GM18505 (cell line): ENCODE results near the gene LBHD1.
"Not testable (repeated sequence)": the region's sequence is repeated elsewhere in the genome, so short reads cannot be mapped to it uniquely, and the experiment has no call there.

Experiments used
- ATAC-seq: cut with Tn5 transposase; IDR thresholded peaks from one replicate; pipeline ENCODE4 v1.9.1; 2021; ENCODE audit not compliant: unreplicated experiment
- POLR2A ChIP-seq: IDR thresholded peaks from 4 replicates; pipeline ENCODE4 v1.6.1; 2011; ENCODE audit warnings: borderline replicate concordance; ENCODE audit not compliant: insufficient read depth, insufficient read length; ENCODE audit errors: extremely low read depth

Gene LBHD1

DNA sequence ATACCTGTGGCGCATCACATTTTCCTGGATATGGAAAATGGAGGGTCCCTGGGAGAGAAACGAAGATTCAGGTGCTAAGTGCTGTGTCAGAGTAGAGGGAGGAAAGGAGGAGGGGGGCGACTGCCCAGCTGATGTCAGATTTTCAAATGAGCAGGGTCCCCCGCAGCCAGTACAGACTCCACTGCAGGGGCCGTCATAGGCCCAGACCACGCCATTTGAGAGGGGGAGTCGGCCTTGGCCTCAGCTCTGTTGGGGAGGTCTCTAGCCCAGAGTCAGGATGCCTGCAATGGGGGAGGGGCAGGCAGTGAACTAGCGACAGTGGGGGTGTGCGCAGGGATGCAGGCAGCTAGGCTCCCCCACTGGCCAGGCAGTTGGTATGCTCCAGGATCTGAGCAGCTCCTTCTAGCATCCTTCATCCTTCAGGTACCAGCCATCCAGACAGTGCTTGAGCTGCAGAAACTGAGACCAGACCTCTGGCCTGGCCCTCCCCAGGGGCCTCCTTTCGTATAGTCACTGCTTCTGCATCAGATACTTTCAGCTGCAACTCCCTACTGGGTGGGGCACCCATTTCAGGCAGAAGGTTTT is 35.3 kb upstream of the LBHD1 start, which contains the start of the genes BSCL2 and GNG3:
Gene BSCL2 (minus strand): TSS at position 148 of the 585 bp plus-strand sequence. CDS start 229 bp downstream, outside the sequence.
Gene GNG3 (plus strand): TSS at position 400 of the 585 bp plus-strand sequence. CDS start 620 bp downstream, outside the sequence.
- ATAC-seq = no peak
- TF ChIP-seq POLR2A = no peak

DNA sequence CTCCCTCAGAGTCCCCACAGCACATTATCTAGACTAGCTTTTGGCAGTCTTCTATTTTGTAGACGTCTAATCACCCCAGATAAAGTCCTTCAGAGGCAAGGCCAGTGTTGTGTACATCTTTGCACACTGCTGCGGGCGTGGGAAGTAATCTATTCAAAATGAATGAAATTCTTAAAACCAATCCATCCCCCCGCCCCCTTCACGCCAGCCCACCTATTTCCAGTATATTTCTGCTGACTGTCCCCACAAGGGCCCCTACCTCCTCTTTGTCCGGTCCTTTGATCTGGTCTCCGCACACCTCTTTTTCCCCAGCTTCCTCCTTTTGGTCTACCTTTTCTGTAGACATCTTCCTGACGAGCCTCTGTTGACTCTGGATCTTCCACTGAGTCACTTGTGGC is 34.8 kb upstream of the LBHD1 start:
- no peak for ATAC-seq
- TF ChIP-seq POLR2A = no peak

DNA sequence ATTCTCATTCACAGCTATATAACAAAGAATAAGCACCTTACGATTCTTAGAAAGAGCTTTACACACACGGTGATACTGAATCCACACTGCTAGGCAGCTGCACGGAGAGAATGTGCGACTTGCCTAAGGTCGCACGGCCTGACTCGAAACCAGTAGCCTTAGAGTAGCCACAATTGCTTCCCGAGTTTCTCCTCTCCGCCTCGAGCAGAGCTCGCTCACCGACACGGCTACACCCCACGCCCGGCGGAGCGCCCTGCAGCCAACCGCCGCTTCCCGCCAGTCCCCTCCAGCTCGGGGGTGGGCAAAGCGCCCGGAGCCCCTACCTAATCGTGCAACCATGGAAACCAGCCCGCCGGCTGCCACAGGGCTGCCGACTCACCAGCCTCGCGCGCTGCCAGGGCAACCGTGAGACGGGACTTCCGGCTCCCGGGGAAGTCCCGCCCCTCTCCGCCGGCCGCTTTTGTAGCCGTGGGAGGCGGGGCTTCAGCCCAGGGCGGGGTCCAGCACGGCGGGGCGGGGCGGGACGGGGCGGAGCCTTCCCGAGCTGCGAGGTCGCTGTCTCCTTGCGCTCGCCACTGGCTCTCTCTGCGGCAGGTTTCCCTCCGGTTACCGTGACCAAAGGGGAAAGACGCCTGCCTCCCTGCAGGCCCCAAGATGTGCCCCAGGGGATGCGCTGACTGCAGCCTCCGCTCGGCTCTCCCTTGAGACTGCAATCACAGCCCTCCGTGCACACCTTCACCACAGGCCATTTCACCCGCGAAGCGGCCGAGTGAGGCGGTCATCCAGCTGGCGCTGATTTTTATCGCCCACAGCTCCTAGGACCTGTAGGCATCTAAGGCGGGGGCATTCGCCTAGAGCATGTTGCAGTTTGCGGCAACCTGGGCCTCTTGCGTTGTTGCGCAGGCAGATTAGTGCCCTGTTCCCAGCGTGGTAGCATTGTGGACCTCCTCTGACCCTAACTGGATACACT is 34.1 kb upstream of the LBHD1 start:
- peak; percentile 61 for ATAC-seq
- TF ChIP-seq POLR2A = peak; percentile 59

DNA sequence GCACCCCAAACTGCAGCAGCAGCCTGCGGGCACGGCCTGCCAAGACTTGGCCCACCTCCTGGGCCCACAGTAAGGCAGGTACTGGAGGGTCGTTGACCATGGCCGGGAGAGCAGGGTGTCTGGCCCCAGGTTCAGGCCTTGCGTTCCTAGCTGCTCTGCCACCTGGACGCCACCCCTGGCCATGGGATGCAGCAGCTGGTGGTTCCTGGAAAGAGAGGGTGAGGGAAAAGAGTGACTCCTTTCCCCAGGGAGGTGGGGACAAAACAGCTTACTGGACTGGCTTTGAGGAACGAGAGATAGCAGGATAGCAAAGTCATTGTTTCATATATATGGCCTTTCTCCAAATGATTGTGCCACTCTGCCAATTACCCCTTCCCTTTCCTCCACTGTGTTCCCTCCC is 33.3 kb upstream of the LBHD1 start:
- ATAC-seq = no peak
- no peak for TF ChIP-seq POLR2A

DNA sequence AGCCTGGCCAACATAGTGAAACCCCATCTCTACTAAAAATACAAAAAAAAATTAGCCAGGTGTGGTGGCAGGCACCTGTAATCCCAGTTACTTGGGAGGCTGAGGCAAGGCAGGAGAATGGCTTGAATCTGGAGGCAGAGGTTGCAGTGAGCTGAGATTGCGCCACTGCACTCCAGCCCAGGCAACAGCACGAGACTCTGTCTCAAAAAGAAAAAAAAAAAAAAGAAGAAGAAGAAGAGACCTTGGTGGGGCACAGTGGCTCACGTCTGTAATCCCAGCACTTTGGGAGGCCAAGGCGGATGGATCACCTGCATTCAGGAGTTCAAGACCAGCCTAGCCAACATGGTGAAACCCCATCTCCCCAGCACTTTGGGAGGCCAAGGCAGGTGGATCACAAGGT is 31.9 kb upstream of the LBHD1 start:
- ATAC-seq = not testable (repeated sequence)

DNA sequence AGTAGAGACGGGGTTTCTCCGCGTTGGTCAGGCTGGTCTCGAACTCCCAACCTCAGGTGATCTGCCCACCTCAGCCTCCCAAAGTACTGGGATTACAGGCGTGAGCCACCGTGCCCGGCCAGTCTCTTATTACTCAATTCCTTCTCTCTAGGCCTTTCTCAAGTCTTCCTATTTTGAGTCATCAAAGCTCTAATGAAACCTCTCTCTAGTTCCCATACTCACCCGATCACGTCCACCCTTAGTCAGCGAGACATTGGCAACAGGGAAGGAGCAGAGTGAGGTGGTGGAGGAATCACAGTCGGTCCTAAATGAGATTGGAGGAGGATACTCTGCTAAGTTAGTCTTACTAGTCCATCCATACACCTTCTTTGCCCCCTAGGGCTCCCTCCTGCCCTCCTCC is 30.2 kb upstream of the LBHD1 start:
- TF ChIP-seq POLR2A = no peak
- ATAC-seq = no peak

DNA sequence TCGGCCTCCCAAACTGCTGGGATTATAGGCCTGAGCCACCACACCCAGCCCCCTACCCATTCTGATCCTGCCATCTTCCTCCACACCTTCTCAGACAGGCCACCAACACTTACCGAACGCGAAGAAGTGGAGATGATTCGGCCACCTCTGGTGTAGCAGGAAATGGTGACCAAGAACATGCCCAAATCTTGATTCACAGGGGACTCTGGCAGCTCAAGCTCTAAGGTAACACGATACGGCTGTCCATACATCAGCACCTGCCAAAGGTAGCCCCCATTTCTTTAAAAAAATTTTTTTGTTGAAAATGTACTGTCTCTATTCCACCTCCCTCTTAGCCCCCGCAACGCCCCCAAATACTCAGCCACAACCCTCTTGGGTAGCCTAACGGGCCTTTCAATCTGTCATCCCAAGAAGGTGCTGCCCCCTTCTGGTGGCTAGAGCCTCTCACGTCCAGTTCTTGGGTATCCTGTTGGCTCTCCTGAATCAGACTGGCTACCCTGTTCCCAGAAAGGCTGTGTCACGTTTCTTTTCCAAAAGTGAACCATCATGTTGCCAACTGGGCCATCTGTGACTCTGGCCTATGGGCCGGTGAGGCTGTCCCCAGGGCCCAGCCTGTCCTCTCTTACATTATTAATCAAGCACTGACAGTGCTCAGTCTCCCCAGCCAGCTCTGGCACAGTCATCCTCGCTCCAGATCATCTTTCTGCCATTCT is 22.5 kb upstream of the LBHD1 start:
- no peak for ATAC-seq
- TF ChIP-seq POLR2A = no peak

DNA sequence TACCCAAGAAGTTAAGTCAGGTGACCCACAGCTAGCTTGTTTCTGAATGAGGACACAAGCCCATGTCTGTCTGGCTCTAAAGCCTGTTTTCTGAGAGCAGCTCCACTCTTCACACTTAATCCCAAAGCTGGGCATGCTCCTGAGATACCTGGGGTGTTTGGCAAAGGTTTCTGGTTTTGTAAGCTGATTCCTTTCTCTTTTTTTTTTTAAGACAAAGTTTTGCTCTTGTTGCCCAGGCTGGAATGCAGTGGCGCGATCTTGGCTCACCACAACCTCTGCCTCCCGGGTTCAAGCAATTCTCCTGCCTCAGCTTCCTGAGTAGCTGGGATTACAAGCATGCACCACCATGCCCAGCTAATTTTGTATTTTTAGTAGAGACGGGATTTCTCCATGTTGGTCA is 21.6 kb upstream of the LBHD1 start:
- ATAC-seq = not testable (repeated sequence)

DNA sequence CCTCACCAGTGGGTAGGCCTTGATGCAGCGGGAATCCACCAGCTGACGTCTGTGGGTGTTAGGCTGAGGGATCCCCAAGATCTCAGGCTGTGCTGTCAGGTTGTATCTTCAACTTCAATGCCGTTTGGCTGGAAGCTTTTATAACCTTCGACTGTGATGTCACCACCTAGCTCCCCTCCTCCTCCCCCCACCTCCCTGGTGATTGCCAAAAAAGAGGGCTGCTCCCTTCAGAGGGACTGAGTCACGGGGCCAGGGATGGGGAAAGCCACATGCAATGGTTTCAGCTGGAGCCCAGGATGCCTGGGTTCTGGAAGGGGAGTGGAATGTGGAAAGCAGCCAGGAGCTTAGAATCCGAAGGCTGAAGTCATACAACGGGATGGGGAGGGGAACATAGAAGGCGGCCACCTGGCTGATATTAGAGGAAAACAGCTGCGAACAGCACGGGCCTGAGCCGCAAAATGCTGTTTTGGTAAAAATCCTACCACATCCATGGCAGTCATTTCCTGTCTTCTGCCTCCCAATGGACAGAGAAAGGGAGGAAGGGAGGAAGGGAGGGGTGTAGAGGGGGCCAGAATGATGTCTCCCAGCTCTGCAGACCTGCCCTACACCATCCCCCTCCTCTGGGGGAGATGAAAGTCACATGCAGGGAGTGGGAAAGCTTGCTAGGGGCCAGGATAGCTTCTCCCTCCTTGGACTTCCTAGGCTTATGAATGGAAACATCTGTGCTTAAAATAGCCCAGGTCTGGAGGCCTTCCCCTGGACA is 17.5 kb upstream of the LBHD1 start, which contains the start of gene LRRN4CL:
Gene LRRN4CL (minus strand): TSS at position 110 of the 763 bp plus-strand sequence. CDS start 1,022 bp downstream, outside the sequence.
- ATAC-seq = no peak
- TF ChIP-seq POLR2A = no peak

DNA sequence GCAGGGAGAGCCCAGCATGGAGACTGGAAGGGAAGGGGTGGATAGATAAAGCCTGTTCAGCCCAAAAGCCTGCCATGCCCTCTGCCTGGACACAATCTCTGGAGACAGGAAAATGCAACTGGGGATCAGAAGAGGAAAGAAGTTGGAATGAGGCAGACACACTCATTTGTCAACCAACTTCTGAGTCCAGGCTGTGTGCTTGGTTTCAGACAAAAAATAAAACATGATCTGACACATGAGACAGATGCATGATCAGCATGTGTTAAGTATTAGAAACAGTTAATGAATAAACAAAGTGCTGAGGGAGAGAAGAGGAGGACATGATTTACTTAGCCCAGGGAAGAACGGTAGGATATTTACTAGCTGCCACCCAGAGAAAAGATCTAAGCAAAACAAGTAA is 16.4 kb upstream of the LBHD1 start:
- ATAC-seq = no peak
- no peak for TF ChIP-seq POLR2A

DNA sequence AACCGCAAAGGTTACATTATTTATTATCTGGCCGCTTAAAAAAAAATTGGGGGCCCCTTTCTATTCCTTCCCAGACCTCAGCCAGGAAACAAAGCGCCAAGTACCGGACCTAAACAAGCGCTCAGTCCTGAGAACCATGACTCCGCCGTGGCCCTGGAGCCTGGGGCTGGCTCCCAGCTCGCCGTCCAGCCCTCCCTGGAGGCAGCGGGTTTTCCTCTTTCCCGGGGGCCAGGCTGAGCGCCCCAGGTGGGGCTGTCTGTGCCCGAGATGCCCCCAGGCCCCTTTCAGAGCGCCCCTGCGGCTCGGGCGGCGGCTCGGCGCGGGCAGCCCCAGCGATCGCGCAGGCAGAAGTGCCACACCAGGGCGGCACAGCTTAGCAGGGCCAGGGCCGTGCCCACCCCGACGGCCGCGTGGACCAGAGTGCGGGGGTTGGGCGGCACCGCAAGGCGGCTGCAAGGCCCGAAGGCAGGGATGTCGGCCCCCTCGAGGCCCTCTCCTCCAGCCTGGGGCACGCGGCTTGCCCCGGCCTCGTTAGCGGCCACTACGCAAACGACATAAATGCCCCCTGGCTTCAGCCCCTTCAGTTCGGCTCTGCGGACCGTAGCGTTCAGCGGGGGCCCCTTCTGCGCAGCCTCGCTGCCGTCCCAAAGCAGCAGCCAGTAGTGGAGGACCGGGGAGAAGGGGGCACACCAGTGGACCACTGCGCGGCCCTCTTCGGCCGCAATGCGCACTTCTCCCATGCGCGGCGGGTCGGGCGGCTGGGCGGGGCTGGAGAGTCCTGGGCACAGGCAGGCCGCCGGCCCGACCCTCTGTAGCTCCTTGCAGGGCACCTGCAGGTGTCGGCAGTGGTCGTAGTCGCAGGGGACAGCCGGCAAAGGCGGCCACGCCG is 15.7 kb upstream of the LBHD1 start:
- no peak for ATAC-seq

DNA sequence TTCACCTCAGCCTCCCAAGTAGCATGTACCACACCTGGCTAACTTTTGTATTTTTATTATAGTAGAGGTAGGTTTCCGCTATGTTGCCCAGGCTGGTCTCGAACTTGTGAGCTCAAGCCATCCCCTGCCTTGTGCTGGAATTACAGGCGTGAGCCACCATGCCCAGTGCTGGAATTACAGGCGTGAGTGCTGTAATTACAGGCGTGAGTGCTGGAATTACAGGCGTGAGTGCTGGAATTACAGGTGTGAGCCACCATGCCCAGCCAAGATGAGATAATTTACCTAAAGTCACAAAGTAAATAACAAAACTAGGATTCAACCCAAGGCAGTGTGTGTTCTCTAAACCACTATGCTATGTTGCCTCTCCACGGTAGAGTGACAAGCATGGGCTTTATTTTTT is 10.5 kb upstream of the LBHD1 start:
- TF ChIP-seq POLR2A = no peak
- ATAC-seq = no peak

More for the DNA sequence above, 15.7 kb upstream of the LBHD1 start:
- TF ChIP-seq POLR2A = no peak
